Neuronal stem cell (in vitro differentiated cells): ENCODE measurements around the gene NBAS.

Experiments used
- DNase-seq: peaks from one replicate; pipeline ENCODE4 v3.0.0-alpha.2; 2013; ENCODE audit warnings: low spot score
- H2AFZ ChIP-seq: one replicate; pipeline ENCODE4 v1.6.1; 2013; ENCODE audit warnings: mild to moderate bottlenecking, low read length, inconsistent platforms
- H2AK5ac ChIP-seq: 2 replicates; pipeline ENCODE4 v1.6.1; 2013; ENCODE audit warnings: low read depth, mild to moderate bottlenecking, inconsistent platforms, low read length, moderate library complexity, mixed read lengths
- H2BK120ac ChIP-seq: 2 replicates; pipeline ENCODE4 v1.6.1; 2013; ENCODE audit warnings: low read depth, mild to moderate bottlenecking, inconsistent platforms, low read length, moderate library complexity, mixed read lengths
- H2BK12ac ChIP-seq: one replicate; pipeline ENCODE4 v1.6.1; 2013; ENCODE audit warnings: low read length, inconsistent platforms
- H2BK15ac ChIP-seq: 2 replicates; pipeline ENCODE4 v1.6.1; 2013; ENCODE audit warnings: mild to moderate bottlenecking, low read length, inconsistent platforms, mixed read lengths
- H2BK5ac ChIP-seq: one replicate; pipeline ENCODE4 v1.6.1; 2013; ENCODE audit warnings: inconsistent platforms, mild to moderate bottlenecking, low read length, moderate library complexity
- H3K14ac ChIP-seq: one replicate; pipeline ENCODE4 v1.6.1; 2013; ENCODE audit warnings: low read length, inconsistent platforms
- H3K18ac ChIP-seq: 2 replicates; pipeline ENCODE4 v1.6.1; 2013; ENCODE audit warnings: low read length, inconsistent platforms
- H3K23ac ChIP-seq: 2 replicates; pipeline ENCODE4 v1.6.1; 2013; ENCODE audit warnings: low read depth, mild to moderate bottlenecking, mixed read lengths, low read length, inconsistent platforms; ENCODE audit not compliant: poor library complexity
- H3K27ac ChIP-seq: replicated peaks from 3 replicates; pipeline ENCODE4 v1.5.1; 2013; ENCODE audit warnings: low read length, inconsistent platforms
- H3K27me3 ChIP-seq, 3 experiments: 2 replicates each; pipeline ENCODE4 v1.6.1; 2013; ENCODE audit warnings: low read length in 3 of 3, mild to moderate bottlenecking in 2 of 3, inconsistent platforms in 1 of 3, low read depth in 1 of 3, mixed read lengths in 1 of 3, moderate library complexity in 1 of 3; ENCODE audit not compliant: control insufficient read depth in 3 of 3, insufficient read depth in 3 of 3
- H3K36me3 ChIP-seq, 2 donors: replicated peaks in 1 of 2; 2 replicates each; pipeline ENCODE4 v1.6.1; 2013; ENCODE audit warnings: low read length in 2 of 2; ENCODE audit not compliant: control insufficient read depth in 2 of 2, insufficient read depth in 2 of 2
- H3K4ac ChIP-seq: 2 replicates; pipeline ENCODE4 v1.6.1; 2013; ENCODE audit warnings: inconsistent platforms, mild to moderate bottlenecking, low read length, moderate library complexity
- H3K4me1 ChIP-seq, 2 donors: 1 replicate in 1 of 2; 2 replicates in 1 of 2; pipeline ENCODE4 v1.6.1; 2013; ENCODE audit warnings: low read length in 2 of 2, low read depth in 1 of 2; ENCODE audit not compliant: control insufficient read depth in 2 of 2, insufficient read depth in 1 of 2
- H3K4me2 ChIP-seq: one replicate; pipeline ENCODE4 v1.6.1; 2013; ENCODE audit warnings: mild to moderate bottlenecking, low read length, inconsistent platforms; ENCODE audit not compliant: insufficient read depth, poor library complexity, severe bottlenecking
- H3K4me3 ChIP-seq, 2 donors: 2 replicates each; pipeline ENCODE4 v1.5.1; 2013; ENCODE audit warnings: low read length in 2 of 2, mild to moderate bottlenecking in 2 of 2, inconsistent platforms in 1 of 2, moderate library complexity in 1 of 2
- H3K79me1 ChIP-seq: one replicate; pipeline ENCODE4 v1.6.1; 2013; ENCODE audit warnings: low read depth, mild to moderate bottlenecking, inconsistent platforms, low read length, moderate library complexity
- H3K9ac ChIP-seq: one replicate; pipeline ENCODE4 v1.6.1; 2013; ENCODE audit warnings: mild to moderate bottlenecking, low read depth, low read length, inconsistent platforms; ENCODE audit not compliant: poor library complexity
- H3K9me3 ChIP-seq, 2 donors: replicated peaks in 1 of 2; 2 replicates each; pipeline versions ENCODE3 to v1.6.1; 2013; ENCODE audit warnings: low read length in 2 of 2, mild to moderate bottlenecking in 2 of 2, inconsistent platforms in 1 of 2, low read depth in 1 of 2, mixed read lengths in 1 of 2, moderate library complexity in 1 of 2; ENCODE audit not compliant: control insufficient read depth in 2 of 2, insufficient read depth in 1 of 2
- H4K8ac ChIP-seq: one replicate; pipeline ENCODE4 v1.6.1; 2013; ENCODE audit warnings: low read depth, mild to moderate bottlenecking, inconsistent platforms, low read length, moderate library complexity
- H4K91ac ChIP-seq: one replicate; pipeline ENCODE4 v1.6.1; 2013; ENCODE audit warnings: low read length, low read depth, mild to moderate bottlenecking, inconsistent platforms; ENCODE audit not compliant: poor library complexity
- WGBS, 2 donors: extraction: QIAGEN DNeasy Blood & Tissue Kit; methylation state at CpG; one replicate each; pipeline ENCODE4 v1.1.7; 2013; ENCODE audit warnings: missing lambda C conversion rate in 2 of 2, mixed read lengths in 1 of 2; ENCODE audit not compliant: insufficient read length in 2 of 2, insufficient replicate concordance in 1 of 2; ENCODE audit errors: extremely low coverage in 2 of 2; 5-methylcytosine and 5-hydroxymethylcytosine counted together

Gene NBAS

GRCh38 chr2:15412309-15412708, 148.8 kb downstream of the NBAS start:
- Histone ChIP-seq H3K14ac (no peak overlapping the region), H4K91ac (no peak overlapping the region), H3K27me3 (no peaks in the 10 kb centered on the region), H2BK120ac (no peak overlapping the region), H2BK5ac (no peak overlapping the region), H2BK12ac (no peak overlapping the region), H3K4me2 (no peak overlapping the region), H2AFZ (no peak overlapping the region), H3K4me3 (no peak overlapping the region), H3K9me3 (no peaks in the 10 kb centered on the region), H3K27ac (no peak overlapping the region), H3K18ac (no peak overlapping the region), H4K8ac (no peak overlapping the region), H3K79me1 (no peaks in the 10 kb centered on the region), H2AK5ac (no peak overlapping the region), H3K4ac (no peak overlapping the region), H2BK15ac (no peak overlapping the region), H3K36me3 (peaks cover 3 to 43% of the 10 kb centered on the region in 2 donors), H3K4me1 (no peaks in the 10 kb centered on the region), H3K23ac (no peak overlapping the region), H3K9ac (no peak overlapping the region)
- WGBS, 2 donors, result no CpG with 5 or more reads among the region's 3 CpGs
- no peak for DNase-seq

- Histone ChIP-seq H2AFZ (no peak overlapping the region), H3K27me3 (no peaks in the 10 kb centered on the region), H3K36me3 (peaks cover 3 to 32% of the 10 kb centered on the region in 2 donors), H4K8ac (no peak overlapping the region), H3K4me2 (no peak overlapping the region), H3K9ac (no peak overlapping the region), H2BK120ac (no peak overlapping the region), H3K4me1 (no peaks in the 10 kb centered on the region), H2AK5ac (no peak overlapping the region), H2BK12ac (no peak overlapping the region), H3K79me1 (no peaks in the 10 kb centered on the region), H3K23ac (no peak overlapping the region), H3K4ac (no peak overlapping the region), H3K18ac (no peak overlapping the region), H3K9me3 (no peaks in the 10 kb centered on the region), H3K27ac (no peak overlapping the region), H3K14ac (no peak overlapping the region), H2BK5ac (no peak overlapping the region), H4K91ac (no peak overlapping the region), H2BK15ac (no peak overlapping the region), H3K4me3 (no peak overlapping the region)
- no peak for DNase-seq
- WGBS, 2 donors, result no CpG with 5 or more reads among the region's 9 CpGs
Measured at GRCh38 chr2:15410884-15411283, 150.2 kb downstream of the NBAS start.

- no peak for DNase-seq
- WGBS, 2 donors, result no CpG with 5 or more reads among the region's 3 CpGs
- Histone ChIP-seq H3K9me3 (no peaks in the 10 kb centered on the region), H2BK12ac (no peak overlapping the region), H3K4ac (no peak overlapping the region), H3K14ac (no peak overlapping the region), H3K4me2 (no peak overlapping the region), H3K4me1 (no peaks in the 10 kb centered on the region), H3K36me3 (peaks cover 3 to 17% of the 10 kb centered on the region in 2 donors), H4K8ac (no peak overlapping the region), H3K79me1 (no peaks in the 10 kb centered on the region), H3K23ac (no peak overlapping the region), H3K9ac (no peak overlapping the region), H3K27ac (no peak overlapping the region), H2BK15ac (no peak overlapping the region), H3K4me3 (no peak overlapping the region), H2BK5ac (no peak overlapping the region), H2AK5ac (no peak overlapping the region), H2AFZ (no peak overlapping the region), H4K91ac (no peak overlapping the region), H3K18ac (no peak overlapping the region), H2BK120ac (no peak overlapping the region), H3K27me3 (no peaks in the 10 kb centered on the region)
Measured at GRCh38 chr2:15408759-15409158, 152.4 kb downstream of the NBAS start.

GRCh38 chr2:15407666-15408065, 153.5 kb downstream of the NBAS start:
- no peak overlapping the region for H3K4me2 ChIP-seq
- no peak overlapping the region for H2BK120ac ChIP-seq
- no peaks in the 10 kb centered on the region for H3K27me3 ChIP-seq
- H3K9me3 ChIP-seq, result no peaks in the 10 kb centered on the region
- DNase-seq, result no peak
- H3K36me3 ChIP-seq, result peaks cover 2 to 6% of the 10 kb centered on the region in 2 donors
- H3K4ac ChIP-seq, result no peak overlapping the region
- no peaks in the 10 kb centered on the region for H3K4me1 ChIP-seq
- no peak overlapping the region for H3K4me3 ChIP-seq
- H2AK5ac ChIP-seq, result no peak overlapping the region
- no peak overlapping the region for H2BK5ac ChIP-seq
- no peak overlapping the region for H3K23ac ChIP-seq
- H4K91ac ChIP-seq, result no peak overlapping the region
- no peak overlapping the region for H2BK12ac ChIP-seq
- H3K79me1 ChIP-seq, result no peaks in the 10 kb centered on the region
- H3K9ac ChIP-seq, result no peak overlapping the region
- no peak overlapping the region for H3K14ac ChIP-seq
- no peak overlapping the region for H3K27ac ChIP-seq
- H3K18ac ChIP-seq, result no peak overlapping the region
- H2BK15ac ChIP-seq, result no peak overlapping the region
- no peak overlapping the region for H2AFZ ChIP-seq
- WGBS, 2 donors, result no CpG with 5 or more reads among the region's 1 CpG
- no peak overlapping the region for H4K8ac ChIP-seq
